HepG2 (cell line): ENCODE results near the gene SLC20A1. TPM values are rescaled to one million over a fixed set of nuclear protein-coding genes. Genes with fewer than 3 reads are reported as not detected.

Experiments
- ATRX ChIP-seq: sonication (generic); formaldehyde crosslinking; IDR thresholded peaks from 2 replicates; pipeline ENCODE4 v1.4.0; 2020; ENCODE audit warnings: missing genetic modification reagents, borderline replicate concordance
- CBX1 ChIP-seq: IDR thresholded peaks from one replicate; pipeline ENCODE4 v1.6.1; 2016; ENCODE audit warnings: antibody characterized with exemption, low read depth
- CC2D1A ChIP-seq: sonication (generic); formaldehyde crosslinking; IDR thresholded peaks from 2 replicates; pipeline ENCODE4 v1.8.1; 2023; ENCODE audit warnings: mild to moderate bottlenecking, missing genetic modification reagents
- MBD4 ChIP-seq: IDR thresholded peaks from 2 replicates; pipeline ENCODE4 v1.6.1; 2012; ENCODE audit warnings: low read length, inconsistent platforms, borderline replicate concordance
- NR1H2 ChIP-seq: sonication (generic); formaldehyde crosslinking; IDR thresholded peaks from 2 replicates; pipeline ENCODE4 v1.8.1; 2022; ENCODE audit warnings: low read depth, missing genetic modification reagents, borderline replicate concordance
- PHF20 ChIP-seq: sonication (generic); formaldehyde crosslinking; IDR thresholded peaks from 2 replicates; pipeline ENCODE4 v1.5.0; 2020; ENCODE audit warnings: mild to moderate bottlenecking, missing genetic modification reagents
- PHF8 ChIP-seq: sonication (generic); formaldehyde crosslinking; IDR thresholded peaks from 2 replicates; pipeline ENCODE4 v1.5.0; 2020; ENCODE audit warnings: missing genetic modification reagents
- RBFOX2 ChIP-seq: fragments of 200-400 bp; formaldehyde crosslinking; IDR thresholded peaks from 2 replicates; pipeline ENCODE4 v1.6.1; 2017; ENCODE audit warnings: low read depth, mild to moderate bottlenecking, low read length
- SRY ChIP-seq: sonication (generic); formaldehyde crosslinking; IDR thresholded peaks from 2 replicates; pipeline ENCODE4 v1.8.0; 2022; ENCODE audit warnings: mild to moderate bottlenecking, missing genetic modification reagents
- THAP8 ChIP-seq: sonication (generic); formaldehyde crosslinking; IDR thresholded peaks from 2 replicates; pipeline ENCODE4 v1.5.1; 2020; ENCODE audit warnings: missing genetic modification reagents, mild to moderate bottlenecking, borderline replicate concordance
- TOPORS ChIP-seq: sonication (generic); formaldehyde crosslinking; IDR thresholded peaks from 2 replicates; pipeline ENCODE4 v1.8.0; 2023; ENCODE audit warnings: mild to moderate bottlenecking, missing genetic modification reagents
- TP53 ChIP-seq: sonication (generic); formaldehyde crosslinking; conservative IDR thresholded peaks from 2 replicates; pipeline ENCODE4 v1.4.0; 2020; ENCODE audit warnings: missing genetic modification reagents
- ZBTB7A ChIP-seq: sonication (generic); formaldehyde crosslinking; IDR thresholded peaks from 2 replicates; pipeline ENCODE4 v1.8.0; 2022; ENCODE audit warnings: mild to moderate bottlenecking, missing genetic modification reagents
- ZFAT ChIP-seq: sonication (generic); formaldehyde crosslinking; conservative IDR thresholded peaks from 2 replicates; pipeline ENCODE4 v1.8.1; 2023; ENCODE audit warnings: missing genetic modification reagents, inconsistent platforms
- ZFX ChIP-seq: sonication (generic); formaldehyde crosslinking; IDR thresholded peaks from 2 replicates; pipeline ENCODE4 v1.4.0; 2020; ENCODE audit warnings: mild to moderate bottlenecking, low read depth, missing genetic modification reagents, moderate library complexity
- ZNF143 ChIP-seq: sonication (generic); formaldehyde crosslinking; IDR thresholded peaks from 2 replicates; pipeline ENCODE4 v1.4.0; 2020; ENCODE audit warnings: missing genetic modification reagents
- ZNF670 ChIP-seq: sonication (generic); formaldehyde crosslinking; IDR thresholded peaks from 2 replicates; pipeline ENCODE4 v1.8.0; 2022; ENCODE audit warnings: mild to moderate bottlenecking, missing genetic modification reagents, borderline replicate concordance
- polyA plus RNA-seq, 8 experiments: library from polyadenylated mRNA; depleted of rRNA in 3 of 8; stranded (reverse) in 7 of 8; unstranded in 1 of 8; fragments of >200 nt; fragmentation: Illumina TruSeq in 4 of 8; extraction: Trizol in 4 of 8; gene quantifications; 2 replicates each; pipeline versions ENCODE4 v1.2.1 to v1.2.3, GENCODE V29; 2011 to 2016; ENCODE audit warnings: low read depth in 4 of 8, missing spikeins in 1 of 8, mixed read lengths in 1 of 8; ENCODE audit not compliant: insufficient read depth in 1 of 8
- total RNA-seq, 5 experiments: library from RNA; depleted of rRNA; stranded (reverse); fragments of >200 nt; fragmentation: Illumina TruSeq; extraction: Trizol; gene quantifications; 2 replicates each; pipeline ENCODE4 v1.2.3, GENCODE V29; 2016; ENCODE audit warnings: low read depth in 1 of 5
- TF ChIP-seq, protein P1 (sequence below): sonication (generic); formaldehyde crosslinking; IDR thresholded peaks from 2 replicates; pipeline ENCODE4 v1.8.0; 2022; ENCODE audit warnings: missing genetic modification reagents, mild to moderate bottlenecking, moderate library complexity, borderline replicate concordance
- TF ChIP-seq, protein P2 (sequence below): sonication (generic); formaldehyde crosslinking; IDR thresholded peaks from 2 replicates; pipeline ENCODE4 v1.4.0; 2020; ENCODE audit warnings: missing genetic modification reagents
- TF ChIP-seq, protein P3 (sequence below): sonication (generic); formaldehyde crosslinking; IDR thresholded peaks from 2 replicates; pipeline ENCODE4 v1.4.0; 2020; ENCODE audit warnings: mild to moderate bottlenecking, missing genetic modification reagents
- TF ChIP-seq, protein P4 (sequence below): sonication (generic); formaldehyde crosslinking; conservative IDR thresholded peaks from 2 replicates; pipeline ENCODE4 v1.4.0; 2020; ENCODE audit warnings: missing genetic modification reagents

Gene SLC20A1
- total and polyA plus RNA-seq, 2 of the 13 experiments (the other 11 are each of a cell fraction or from before 2014, with no cell fraction given): 54.0 to 85.9 TPM

DNA sequence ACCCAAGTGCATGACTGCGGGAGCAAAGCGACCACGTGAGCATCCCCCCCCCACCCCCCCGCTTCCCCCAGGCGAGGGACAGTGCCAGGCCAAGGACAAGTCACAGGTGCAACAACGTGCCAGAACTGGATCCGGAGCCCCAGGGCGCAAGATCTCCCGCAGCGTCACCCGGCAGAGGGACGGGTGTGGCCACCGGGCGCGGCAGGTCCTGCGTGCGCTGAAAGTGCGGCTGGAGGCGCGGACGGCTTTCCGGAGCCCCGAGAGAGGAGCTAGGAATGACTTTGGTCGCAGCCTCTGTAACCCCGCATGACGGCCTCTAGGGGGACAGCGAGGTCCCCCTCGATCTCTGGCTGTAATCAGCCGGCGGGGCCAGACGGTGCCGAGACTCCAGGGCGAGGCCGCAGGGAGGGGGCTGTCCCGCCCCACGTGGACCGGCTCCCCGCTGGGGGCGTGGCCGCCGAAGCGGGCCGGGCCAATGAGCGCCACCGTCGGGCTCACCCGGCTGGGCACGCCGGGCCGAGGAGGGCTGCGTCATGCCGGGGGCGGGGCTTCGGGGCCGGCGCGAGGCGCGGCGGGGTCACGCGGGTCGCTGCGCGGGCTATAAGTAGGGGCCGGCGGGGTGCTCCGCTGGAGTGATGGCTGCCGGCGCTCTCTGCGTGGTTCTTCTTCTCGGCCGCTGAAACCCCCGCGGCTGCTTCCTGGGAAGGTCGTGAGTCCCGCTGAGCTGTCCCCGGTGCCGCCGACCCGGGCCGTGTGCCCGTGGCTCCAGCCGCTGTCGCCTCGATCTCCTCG is at the start of gene SLC20A1 (continued):
- TF ChIP-seq SRY (CRISPR knock-in tag) (peak; percentile 66), CBX1 (peak; percentile 60), RBFOX2 (peak; percentile 99), MBD4 (no peak), ZNF670 (peak; percentile 67; the same call in 1 of the 2 replicates), PHF20 (no peak), TOPORS (CRISPR knock-in tag) (no peak), ZFAT (peak; percentile 91), NR1H2 (peak; percentile 88), THAP8 (no peak; the same call in 1 of the 2 replicates), CC2D1A (CRISPR knock-in tag) (no peak; the same call in 1 of the 2 replicates), TP53 (CRISPR knock-in tag) (no peak; the same call in 1 of the 2 replicates), ZFX (peak; percentile 65), ATRX (CRISPR knock-in tag) (no peak), ZBTB7A (CRISPR knock-in tag) (peak; percentile 80), ZNF143 (0 out of 2 replicates have a peak, but pooled peaks have one; percentile 29), PHF8 (peak; percentile 87)
- TF ChIP-seq, protein P1, sequence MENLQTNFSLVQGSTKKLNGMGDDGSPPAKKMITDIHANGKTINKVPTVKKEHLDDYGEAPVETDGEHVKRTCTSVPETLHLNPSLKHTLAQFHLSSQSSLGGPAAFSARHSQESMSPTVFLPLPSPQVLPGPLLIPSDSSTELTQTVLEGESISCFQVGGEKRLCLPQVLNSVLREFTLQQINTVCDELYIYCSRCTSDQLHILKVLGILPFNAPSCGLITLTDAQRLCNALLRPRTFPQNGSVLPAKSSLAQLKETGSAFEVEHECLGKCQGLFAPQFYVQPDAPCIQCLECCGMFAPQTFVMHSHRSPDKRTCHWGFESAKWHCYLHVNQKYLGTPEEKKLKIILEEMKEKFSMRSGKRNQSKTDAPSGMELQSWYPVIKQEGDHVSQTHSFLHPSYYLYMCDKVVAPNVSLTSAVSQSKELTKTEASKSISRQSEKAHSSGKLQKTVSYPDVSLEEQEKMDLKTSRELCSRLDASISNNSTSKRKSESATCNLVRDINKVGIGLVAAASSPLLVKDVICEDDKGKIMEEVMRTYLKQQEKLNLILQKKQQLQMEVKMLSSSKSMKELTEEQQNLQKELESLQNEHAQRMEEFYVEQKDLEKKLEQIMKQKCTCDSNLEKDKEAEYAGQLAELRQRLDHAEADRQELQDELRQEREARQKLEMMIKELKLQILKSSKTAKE (CRISPR knock-in tag): peak; percentile 63; the same call in 1 of the 2 replicates
- TF ChIP-seq, protein P2, sequence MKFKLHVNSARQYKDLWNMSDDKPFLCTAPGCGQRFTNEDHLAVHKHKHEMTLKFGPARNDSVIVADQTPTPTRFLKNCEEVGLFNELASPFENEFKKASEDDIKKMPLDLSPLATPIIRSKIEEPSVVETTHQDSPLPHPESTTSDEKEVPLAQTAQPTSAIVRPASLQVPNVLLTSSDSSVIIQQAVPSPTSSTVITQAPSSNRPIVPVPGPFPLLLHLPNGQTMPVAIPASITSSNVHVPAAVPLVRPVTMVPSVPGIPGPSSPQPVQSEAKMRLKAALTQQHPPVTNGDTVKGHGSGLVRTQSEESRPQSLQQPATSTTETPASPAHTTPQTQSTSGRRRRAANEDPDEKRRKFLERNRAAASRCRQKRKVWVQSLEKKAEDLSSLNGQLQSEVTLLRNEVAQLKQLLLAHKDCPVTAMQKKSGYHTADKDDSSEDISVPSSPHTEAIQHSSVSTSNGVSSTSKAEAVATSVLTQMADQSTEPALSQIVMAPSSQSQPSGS (CRISPR knock-in tag): no peak; the same call in 1 of the 2 replicates
- TF ChIP-seq, protein P3, sequence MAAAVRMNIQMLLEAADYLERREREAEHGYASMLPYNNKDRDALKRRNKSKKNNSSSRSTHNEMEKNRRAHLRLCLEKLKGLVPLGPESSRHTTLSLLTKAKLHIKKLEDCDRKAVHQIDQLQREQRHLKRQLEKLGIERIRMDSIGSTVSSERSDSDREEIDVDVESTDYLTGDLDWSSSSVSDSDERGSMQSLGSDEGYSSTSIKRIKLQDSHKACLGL (CRISPR knock-in tag): peak; percentile 82
- TF ChIP-seq, protein P4, sequence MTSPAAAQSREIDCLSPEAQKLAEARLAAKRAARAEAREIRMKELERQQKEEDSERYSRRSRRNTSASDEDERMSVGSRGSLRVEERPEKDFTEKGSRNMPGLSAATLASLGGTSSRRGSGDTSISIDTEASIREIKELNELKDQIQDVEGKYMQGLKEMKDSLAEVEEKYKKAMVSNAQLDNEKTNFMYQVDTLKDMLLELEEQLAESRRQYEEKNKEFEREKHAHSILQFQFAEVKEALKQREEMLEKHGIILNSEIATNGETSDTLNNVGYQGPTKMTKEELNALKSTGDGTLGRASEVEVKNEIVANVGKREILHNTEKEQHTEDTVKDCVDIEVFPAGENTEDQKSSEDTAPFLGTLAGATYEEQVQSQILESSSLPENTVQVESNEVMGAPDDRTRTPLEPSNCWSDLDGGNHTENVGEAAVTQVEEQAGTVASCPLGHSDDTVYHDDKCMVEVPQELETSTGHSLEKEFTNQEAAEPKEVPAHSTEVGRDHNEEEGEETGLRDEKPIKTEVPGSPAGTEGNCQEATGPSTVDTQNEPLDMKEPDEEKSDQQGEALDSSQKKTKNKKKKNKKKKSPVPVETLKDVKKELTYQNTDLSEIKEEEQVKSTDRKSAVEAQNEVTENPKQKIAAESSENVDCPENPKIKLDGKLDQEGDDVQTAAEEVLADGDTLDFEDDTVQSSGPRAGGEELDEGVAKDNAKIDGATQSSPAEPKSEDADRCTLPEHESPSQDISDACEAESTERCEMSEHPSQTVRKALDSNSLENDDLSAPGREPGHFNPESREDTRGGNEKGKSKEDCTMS (CRISPR knock-in tag): no peak
